Suprapubic skin (tissue), 4 donors: Measurements from ENCODE around the gene SF3A2. TPM values are rescaled to one million over a fixed set of nuclear protein-coding genes. Genes with fewer than 3 reads are reported as not detected.

Source experiments
- DNase-seq, 2 donors: peaks; one replicate each; pipeline ENCODE4 v3.0.0-alpha.2; 2019; ENCODE audit warnings: low spot score in 2 of 2
- H3K27ac ChIP-seq: fragments of 200-600 bp; sonication (generic); one replicate; pipeline ENCODE4 v1.5.1; 2019
- H3K27me3 ChIP-seq: fragments of 200-600 bp; sonication (generic); one replicate; pipeline ENCODE4 v1.5.1; 2019
- H3K36me3 ChIP-seq: fragments of 200-600 bp; sonication (generic); one replicate; pipeline ENCODE4 v1.5.1; 2019
- H3K4me1 ChIP-seq: fragments of 200-600 bp; sonication (generic); one replicate; pipeline ENCODE4 v1.5.1; 2019
- H3K4me3 ChIP-seq: fragments of 200-600 bp; sonication (generic); one replicate; pipeline ENCODE4 v1.5.1; 2019; ENCODE audit warnings: mild to moderate bottlenecking
- H3K9me3 ChIP-seq: fragments of 200-600 bp; sonication (generic); one replicate; pipeline ENCODE4 v1.5.1; 2019
- CTCF ChIP-seq, 2 donors: fragments of 200-600 bp in 1 of 2; fragments of 450-650 bp in 1 of 2; sonication (generic) in 1 of 2; IDR thresholded peaks; one replicate each; pipeline ENCODE4 v1.5.1; 2016 to 2019; ENCODE audit warnings: antibody characterized with exemption in 2 of 2, mild to moderate bottlenecking in 1 of 2, moderate library complexity in 1 of 2
- EP300 ChIP-seq: sonication (generic); formaldehyde crosslinking; IDR thresholded peaks from one replicate; pipeline ENCODE4 v1.6.1; 2017; ENCODE audit warnings: antibody characterized with exemption
- POLR2A ChIP-seq, 2 donors: fragments of 450-650 bp; IDR thresholded peaks; one replicate each; pipeline ENCODE4 v1.6.1; 2017; ENCODE audit warnings: antibody characterized with exemption in 2 of 2, mild to moderate bottlenecking in 2 of 2, moderate library complexity in 2 of 2
- POLR2AphosphoS5 ChIP-seq, 3 donors: sonication (generic); formaldehyde crosslinking; IDR thresholded peaks; one replicate each; pipeline ENCODE4 v1.6.1; 2017; ENCODE audit warnings: antibody characterized with exemption in 3 of 3
- WGBS: methylation state at CpG from one replicate; pipeline ENCODE4 v1.1.5; 2018; 5-methylcytosine and 5-hydroxymethylcytosine counted together
- total RNA-seq, 4 donors: library from RNA; depleted of rRNA; stranded (reverse); fragments of >200 nt; gene quantifications; one replicate each; pipeline ENCODE4 v1.1.0, GENCODE V29; 2016

SF3A2 gene
- total RNA-seq, 4 donors from 2014 or later, result 48.0 to 103 (median 64.8) TPM

GRCh38 chr19:2275588-2276428 is 39.2 kb downstream of the SF3A2 start:
- H3K4me3 ChIP-seq, result peak overlapping the region; percentile 17
- WGBS, result 52% methylated on average over 9 of the region's 74 CpGs
- TF ChIP-seq EP300 (no peak), CTCF (IDR thresholded peaks at IDR 0.05) (no peak), POLR2AphosphoS5 (IDR thresholded peaks at IDR 0.05) (no peak), POLR2A (IDR thresholded peaks at IDR 0.05) (no peak)
- H3K27ac ChIP-seq, result peak overlapping the region; percentile 28
- H3K27me3 ChIP-seq, result no peaks in the 10 kb centered on the region
- H3K9me3 ChIP-seq, result no peaks in the 10 kb centered on the region
- peak in 1 of 2 donors; percentile 66 for DNase-seq
- peaks cover 23% of the 10 kb centered on the region for H3K36me3 ChIP-seq
- peaks cover 59% of the 10 kb centered on the region for H3K4me1 ChIP-seq

- Histone ChIP-seq H3K27ac (no peak overlapping the region), H3K4me3 (peak overlapping the region; percentile 17), H3K4me1 (peaks cover 54% of the 10 kb centered on the region), H3K9me3 (no peaks in the 10 kb centered on the region), H3K27me3 (no peaks in the 10 kb centered on the region), H3K36me3 (peaks cover 22% of the 10 kb centered on the region)
- 87% methylated on average over 19 of the region's 28 CpGs for WGBS
- DNase-seq, result no peak
- no peak for TF ChIP-seq POLR2A (IDR thresholded peaks at IDR 0.05)
- no peak for TF ChIP-seq EP300
- no peak for TF ChIP-seq POLR2AphosphoS5 (IDR thresholded peaks at IDR 0.05)
- TF ChIP-seq CTCF (IDR thresholded peaks at IDR 0.05), result no peak
Measured at GRCh38 chr19:2276429-2276986, 39.9 kb downstream of the SF3A2 start.

DNA sequence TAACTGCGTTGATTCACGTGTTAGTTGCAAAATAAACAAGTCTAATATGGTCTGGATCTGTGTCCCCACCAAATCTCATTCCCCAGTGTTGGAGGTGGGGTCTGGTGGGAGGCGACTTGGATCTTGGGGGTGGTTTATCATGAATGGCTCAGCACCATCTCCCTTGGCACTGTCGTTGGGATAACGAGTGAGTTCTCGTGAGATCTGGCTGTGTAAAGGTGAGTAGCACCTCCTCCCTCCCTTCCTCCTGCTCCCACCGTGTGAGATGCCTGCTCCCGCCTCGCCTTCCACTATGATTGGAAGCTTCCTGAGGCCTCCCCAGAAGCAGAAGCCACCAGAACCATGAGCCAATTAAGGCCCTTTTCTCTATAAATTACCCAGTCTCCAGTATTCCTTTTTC is 40.5 kb downstream of the SF3A2 start:
- 90% methylated on average over 9 of the region's 9 CpGs for WGBS
- Histone ChIP-seq H3K9me3 (no peaks in the 10 kb centered on the region), H3K27ac (no peak overlapping the region), H3K27me3 (no peaks in the 10 kb centered on the region), H3K4me3 (no peak overlapping the region), H3K36me3 (peaks cover 15% of the 10 kb centered on the region), H3K4me1 (peaks cover 54% of the 10 kb centered on the region)
- TF ChIP-seq POLR2A (IDR thresholded peaks at IDR 0.05), result no peak
- no peak for TF ChIP-seq CTCF (IDR thresholded peaks at IDR 0.05)
- TF ChIP-seq POLR2AphosphoS5 (IDR thresholded peaks at IDR 0.05), result no peak
- TF ChIP-seq EP300, result no peak
- no peak for DNase-seq

- TF ChIP-seq POLR2A (IDR thresholded peaks at IDR 0.05) (no peak), EP300 (no peak), POLR2AphosphoS5 (IDR thresholded peaks at IDR 0.05) (no peak), CTCF (IDR thresholded peaks at IDR 0.05) (no peak)
- peak in 1 of 2 donors; percentile 58 for DNase-seq
- Histone ChIP-seq H3K27me3 (no peaks in the 10 kb centered on the region), H3K4me3 (no peak overlapping the region), H3K4me1 (peaks cover 46% of the 10 kb centered on the region), H3K36me3 (peaks cover 7% of the 10 kb centered on the region), H3K27ac (no peak overlapping the region), H3K9me3 (no peaks in the 10 kb centered on the region)
- WGBS, result 91% methylated on average over 33 of the region's 33 CpGs
Measured at GRCh38 chr19:2278459-2279158, 42.0 kb downstream of the SF3A2 start.
